ENCODE results near the gene CHIT1. TPM values are rescaled to one million over a fixed set of nuclear protein-coding genes. Genes with fewer than 3 reads are reported as not detected.
A peak's percentile ranks its signal among the peaks of the same experiment; 100 is the strongest.

Gene CHIT1
- total and polyA plus RNA-seq, 8 donors, result 0.05 to 0.18 TPM; not detected in 6

DNA sequence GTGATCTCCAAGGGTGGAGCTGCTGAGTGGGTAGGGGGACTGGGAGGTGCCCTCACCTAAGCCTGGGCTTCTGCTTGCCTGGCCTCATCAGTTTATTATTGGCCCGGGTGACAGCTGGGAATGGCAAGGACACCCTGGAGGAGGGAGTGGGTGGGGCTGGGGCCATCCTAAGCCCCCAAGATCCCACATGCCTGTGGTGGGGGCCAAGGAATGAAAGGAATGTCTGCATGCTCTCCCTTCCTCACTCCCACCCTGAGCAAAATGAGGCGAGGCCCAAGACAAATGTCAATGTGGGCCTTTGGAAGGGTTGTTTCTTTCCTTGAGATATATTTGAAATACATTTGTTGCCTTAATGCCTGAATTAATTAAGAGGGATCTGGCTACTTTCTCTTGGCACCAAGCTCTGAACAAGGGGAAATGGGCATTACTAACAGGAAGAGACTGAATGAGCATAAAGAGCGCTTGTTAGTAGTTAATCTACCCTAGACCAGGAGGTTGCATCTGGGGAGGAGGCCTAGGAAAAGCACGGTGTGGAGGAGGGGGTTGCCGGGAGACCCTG lies 23.3 kb downstream of the CHIT1 start:
- WGBS, 5 donors, result 74 to 87% (median 84%) methylated on average over 5 of the region's 5 CpGs
- Histone ChIP-seq H3K27ac (no peak overlapping the region), H3K4me1 (peaks cover 0 to 11% (median 1%) of the 10 kb centered on the region in 4 donors), H3K27me3 (peaks cover 0 to 9% (median 0%) of the 10 kb centered on the region in 3 donors), H3K9me3 (no peaks in the 10 kb centered on the region), H3K36me3 (no peaks in the 10 kb centered on the region), H3K4me3 (no peak overlapping the region)
- no peak for DNase-seq
- TF ChIP-seq EP300 (IDR thresholded peaks at IDR 0.05) (no peak), CTCF (IDR thresholded peaks at IDR 0.05) (no peak), POLR2AphosphoS5 (IDR thresholded peaks at IDR 0.05) (no peak), POLR2A (IDR thresholded peaks at IDR 0.05) (no peak)
- intact Hi-C loops (cut with DNase I; ENCODE audit: low total_unique reads), result no loop called here

GRCh38 chr1:203204756-203205155 lies 24.7 kb downstream of the CHIT1 start:
- peak overlapping the region in 1 of 5 donors; percentile 84 for H3K27ac ChIP-seq
- 75 to 89% (median 77%) methylated on average over 2 of the region's 2 CpGs for WGBS, 5 donors
- H3K36me3 ChIP-seq, result no peaks in the 10 kb centered on the region
- intact Hi-C loops (cut with DNase I; ENCODE audit: low total_unique reads), result no loop called here
- H3K4me3 ChIP-seq, result no peak overlapping the region
- DNase-seq, result no peak
- TF ChIP-seq CTCF (IDR thresholded peaks at IDR 0.05) (no peak), EP300 (IDR thresholded peaks at IDR 0.05) (no peak), POLR2AphosphoS5 (IDR thresholded peaks at IDR 0.05) (no peak), POLR2A (IDR thresholded peaks at IDR 0.05) (no peak)
- H3K4me1 ChIP-seq, result peaks cover 0 to 25% (median 10%) of the 10 kb centered on the region in 4 donors
- peaks cover 0 to 15% (median 0%) of the 10 kb centered on the region in 3 donors for H3K27me3 ChIP-seq
- no peaks in the 10 kb centered on the region for H3K9me3 ChIP-seq

DNA sequence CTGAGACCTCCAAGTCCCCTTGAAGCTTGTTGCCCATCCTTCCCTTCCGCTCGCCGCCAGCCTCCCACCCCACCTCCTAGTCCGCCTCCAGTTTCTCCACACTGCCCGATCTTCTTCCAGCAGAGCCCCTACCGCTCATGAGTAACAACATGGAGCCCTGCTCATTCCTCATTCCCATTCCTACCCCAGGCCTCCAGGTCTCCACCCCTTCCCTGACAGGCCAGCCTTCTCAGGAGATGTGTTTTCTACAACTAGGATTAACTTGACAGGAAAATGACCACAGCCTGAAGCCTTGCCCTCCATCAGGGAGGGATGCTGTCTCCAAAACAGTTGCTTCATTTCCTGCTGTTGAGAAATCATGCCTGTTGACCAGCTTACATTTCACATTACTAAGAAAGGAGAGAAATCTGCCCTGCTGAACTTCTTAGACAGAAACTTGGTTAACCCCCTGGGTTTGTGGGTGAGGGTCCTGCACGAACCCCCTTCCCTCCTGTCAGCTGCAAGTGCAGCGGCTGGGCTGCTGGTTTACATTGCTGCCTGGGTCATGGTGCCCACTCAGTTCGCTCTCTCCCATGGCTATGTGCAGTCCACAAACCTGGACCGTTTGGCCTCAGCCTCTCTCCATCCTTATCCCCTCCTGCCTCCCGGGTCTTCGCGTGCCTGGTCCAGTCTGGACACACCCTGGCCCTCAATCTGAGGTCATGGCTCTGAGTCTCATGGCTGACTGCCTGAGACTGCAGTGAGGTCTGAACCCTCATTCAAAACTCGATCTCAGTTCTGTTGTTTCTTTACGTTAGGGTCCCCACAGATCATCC lies 26.8 kb downstream of the CHIT1 start:
- peaks cover 0 to 20% (median 0%) of the 10 kb centered on the region in 3 donors for H3K27me3 ChIP-seq
- no peak overlapping the region for H3K4me3 ChIP-seq
- TF ChIP-seq CTCF (IDR thresholded peaks at IDR 0.05) (no peak), POLR2AphosphoS5 (IDR thresholded peaks at IDR 0.05) (peak; percentile 41 to 65 (median 61))
- intact Hi-C loops (cut with DNase I; ENCODE audit: low total_unique reads), result no loop called here
- 64 to 83% (median 73%) methylated on average over 15 of the region's 15 CpGs for WGBS, 5 donors
- H3K27ac ChIP-seq, result peak overlapping the region; percentile 52 to 84 (median 69)
- H3K36me3 ChIP-seq, result no peaks in the 10 kb centered on the region
- peaks cover 0 to 33% (median 14%) of the 10 kb centered on the region in 4 donors for H3K4me1 ChIP-seq
- H3K9me3 ChIP-seq, result no peaks in the 10 kb centered on the region
- peak; percentile 18 to 71 for DNase-seq

GRCh38 chr1:203201516-203202205 lies 27.8 kb downstream of the CHIT1 start:
- DNase-seq, result peak in 1 of 2 donors; percentile 11
- no peaks in the 10 kb centered on the region for H3K9me3 ChIP-seq
- 75 to 91% (median 82%) methylated on average over 9 to 10 of the region's 10 CpGs for WGBS, 5 donors
- TF ChIP-seq POLR2AphosphoS5 (IDR thresholded peaks at IDR 0.05) (no peak), POLR2A (IDR thresholded peaks at IDR 0.05) (no peak), CTCF (IDR thresholded peaks at IDR 0.05) (no peak), EP300 (IDR thresholded peaks at IDR 0.05) (no peak)
- H3K36me3 ChIP-seq, result no peaks in the 10 kb centered on the region
- H3K4me3 ChIP-seq, result no peak overlapping the region
- H3K27ac ChIP-seq, result peak overlapping the region; percentile 18 to 84 (median 69)
- H3K27me3 ChIP-seq, result peaks cover 0 to 20% (median 0%) of the 10 kb centered on the region in 3 donors
- intact Hi-C loops (cut with DNase I; ENCODE audit: low total_unique reads), result no loop called here
- peaks cover 0 to 33% (median 14%) of the 10 kb centered on the region in 4 donors for H3K4me1 ChIP-seq
